Activated naive CD4-positive, alpha-beta T cell treated with anti-CD3 and anti-CD28 coated beads, Interleukin-2, amount 50 U/mL, for 72 hours (primary cell): ENCODE data around the gene TMEM123. TPM values are rescaled to one million over a fixed set of nuclear protein-coding genes. Genes with fewer than 3 reads are reported as not detected.

Source experiments
- ATAC-seq, 2 donors: fragments of 150-1000 bp; cut with Tn5 transposase; 2 replicates each; pipeline ENCODE4 v1.10.0; 2021; ENCODE audit warnings: mild to moderate bottlenecking in 2 of 2, moderate library complexity in 2 of 2
- DNase-seq, 2 donors: peaks; one replicate each; pipeline ENCODE4 v3.0.0; 2021 to 2022; ENCODE audit warnings: low spot score in 2 of 2
- H3K27ac Mint-ChIP-seq, 2 donors: one replicate each; pipeline ENCODE4 v1.8.0; 2022; ENCODE audit warnings: mild to moderate bottlenecking in 2 of 2, mixed read lengths in 2 of 2
- H3K36me3 Mint-ChIP-seq, 2 donors: one replicate each; pipeline ENCODE4 v1.8.0; 2022; ENCODE audit warnings: mixed read lengths in 2 of 2
- H3K9me3 Mint-ChIP-seq, 2 donors: one replicate each; pipeline ENCODE4 v1.8.0; 2022; ENCODE audit warnings: mixed read lengths in 2 of 2
- total RNA-seq, 2 donors: library from RNA; stranded (reverse); gene quantifications; one replicate each; pipeline ENCODE4 v1.2.3, GENCODE V29; 2022

Gene TMEM123
- total RNA-seq, 2 donors from 2014 or later: 193 to 330 TPM

- no peak overlapping the region for H3K27ac Mint-ChIP-seq
- no peak for ATAC-seq
- DNase-seq: no peak
- H3K36me3 Mint-ChIP-seq: peaks cover 6 to 51% of the 10 kb centered on the region in 2 donors
- no peaks in the 10 kb centered on the region for H3K9me3 Mint-ChIP-seq
Observed at GRCh38 chr11:102399189-102399588, 53.4 kb downstream of the TMEM123 start.

GRCh38 chr11:102398297-102398696 is 54.3 kb downstream of the TMEM123 start:
- DNase-seq (no peak), ATAC-seq (no peak)
- Mint-ChIP-seq H3K27ac (no peak overlapping the region), H3K9me3 (no peaks in the 10 kb centered on the region), H3K36me3 (peaks cover 6 to 48% of the 10 kb centered on the region in 2 donors)

- Mint-ChIP-seq H3K36me3 (peaks cover 8 to 54% of the 10 kb centered on the region in 2 donors), H3K9me3 (no peaks in the 10 kb centered on the region), H3K27ac (peak overlapping the region; percentile 65 to 85)
- no peak for DNase-seq
- peak; percentile 82 to 85 for ATAC-seq
Observed at GRCh38 chr11:102396708-102397563, 55.6 kb downstream of the TMEM123 start.

- Mint-ChIP-seq H3K27ac (peak overlapping the region in 1 of 2 donors; percentile 61), H3K36me3 (peaks cover 5 to 45% of the 10 kb centered on the region in 2 donors), H3K9me3 (no peaks in the 10 kb centered on the region)
- ATAC-seq: no peak
- no peak for DNase-seq
Observed at GRCh38 chr11:102395720-102396393, 56.7 kb downstream of the TMEM123 start.

GRCh38 chr11:102393272-102393730 is 59.3 kb downstream of the TMEM123 start:
- peaks cover 2 to 9% of the 10 kb centered on the region in 2 donors for H3K9me3 Mint-ChIP-seq
- H3K36me3 Mint-ChIP-seq: peaks cover 15 to 50% of the 10 kb centered on the region in 2 donors
- peak overlapping the region; percentile 23 to 85 for H3K27ac Mint-ChIP-seq
- ATAC-seq: peak in 1 of 2 donors; percentile 3
- no peak for DNase-seq

GRCh38 chr11:102391549-102392237 is 60.9 kb downstream of the TMEM123 start:
- ATAC-seq (peak in 1 of 2 donors; percentile 5), DNase-seq (no peak)
- Mint-ChIP-seq H3K9me3 (peaks cover 4 to 12% of the 10 kb centered on the region in 2 donors), H3K27ac (peak overlapping the region; percentile 18 to 85), H3K36me3 (peaks cover 18 to 61% of the 10 kb centered on the region in 2 donors)

- peaks cover 18 to 58% of the 10 kb centered on the region in 2 donors for H3K36me3 Mint-ChIP-seq
- H3K9me3 Mint-ChIP-seq: peaks cover 4 to 12% of the 10 kb centered on the region in 2 donors
- ATAC-seq: peak; percentile 46 to 63
- peak overlapping the region; percentile 31 to 33 for H3K27ac Mint-ChIP-seq
- peak; percentile 59 to 66 for DNase-seq
Observed at GRCh38 chr11:102390667-102391465, 61.7 kb downstream of the TMEM123 start.

- DNase-seq (no peak), ATAC-seq (peak in 1 of 2 donors; percentile 92)
- peaks cover 4 to 12% of the 10 kb centered on the region in 2 donors for H3K9me3 Mint-ChIP-seq
- H3K27ac Mint-ChIP-seq: peak overlapping the region; percentile 51 to 70
- peaks cover 18 to 53% of the 10 kb centered on the region in 2 donors for H3K36me3 Mint-ChIP-seq
Observed at GRCh38 chr11:102389253-102389652, 63.3 kb downstream of the TMEM123 start.

GRCh38 chr11:102387043-102387781 is 65.4 kb downstream of the TMEM123 start:
- peaks cover 21 to 38% of the 10 kb centered on the region in 2 donors for H3K36me3 Mint-ChIP-seq
- peaks cover 4 to 12% of the 10 kb centered on the region in 2 donors for H3K9me3 Mint-ChIP-seq
- ATAC-seq (no peak), DNase-seq (no peak)
- no peak overlapping the region for H3K27ac Mint-ChIP-seq

GRCh38 chr11:102386136-102386734 is 66.3 kb downstream of the TMEM123 start:
- no peak for DNase-seq
- ATAC-seq: peak in 1 of 2 donors; percentile 46
- no peak overlapping the region for H3K27ac Mint-ChIP-seq
- H3K9me3 Mint-ChIP-seq: peaks cover 4 to 12% of the 10 kb centered on the region in 2 donors
- peaks cover 21 to 36% of the 10 kb centered on the region in 2 donors for H3K36me3 Mint-ChIP-seq

- ATAC-seq (no peak), DNase-seq (no peak)
- Mint-ChIP-seq H3K27ac (peak overlapping the region; percentile 17 to 47), H3K36me3 (peaks cover 26 to 44% of the 10 kb centered on the region in 2 donors), H3K9me3 (peaks cover 4 to 12% of the 10 kb centered on the region in 2 donors)
Observed at GRCh38 chr11:102385085-102386007, 67.2 kb downstream of the TMEM123 start.

- H3K27ac Mint-ChIP-seq: peak overlapping the region; percentile 17 to 47
- peaks cover 4 to 12% of the 10 kb centered on the region in 2 donors for H3K9me3 Mint-ChIP-seq
- DNase-seq (no peak), ATAC-seq (no peak)
- peaks cover 26 to 43% of the 10 kb centered on the region in 2 donors for H3K36me3 Mint-ChIP-seq
Observed at GRCh38 chr11:102384419-102385079, 68.0 kb downstream of the TMEM123 start.

GRCh38 chr11:102383839-102384238 is 68.7 kb downstream of the TMEM123 start:
- H3K27ac Mint-ChIP-seq: no peak overlapping the region
- no peak for DNase-seq
- H3K9me3 Mint-ChIP-seq: peaks cover 4 to 5% of the 10 kb centered on the region in 2 donors
- ATAC-seq: no peak
- H3K36me3 Mint-ChIP-seq: peaks cover 21 to 37% of the 10 kb centered on the region in 2 donors
